Subcutaneous adipose tissue (tissue), 4 donors: ENCODE measurements around the gene SLC25A31. TPM values are rescaled to one million over a fixed set of nuclear protein-coding genes. Genes with fewer than 3 reads are reported as not detected.

Experiments used
- CTCF ChIP-seq: fragments of 450-650 bp; IDR thresholded peaks from one replicate; pipeline ENCODE4 v1.5.1; 2016; ENCODE audit warnings: low read depth, mild to moderate bottlenecking, control low read depth, antibody characterized with exemption, moderate library complexity
- total RNA-seq, 4 donors: library from RNA; depleted of rRNA; stranded (reverse); fragments of >200 nt; gene quantifications; one replicate each; pipeline ENCODE4 v1.1.0, GENCODE V29; 2016

SLC25A31 gene
- total RNA-seq: not detected

GRCh38 chr4:127730142-127730913 is at the start of gene SLC25A31:
TSS of gene SLC25A31 (plus strand) at chr4:127730400. CDS start at chr4:127730546, 146 bp downstream.
- TF ChIP-seq CTCF: no peak

- no peak for TF ChIP-seq CTCF
These were observed 44.9 kb upstream of the SLC25A31 start for GRCh38 chr4:127685292-127685691.

- TF ChIP-seq CTCF: no peak
These were observed 43.5 kb upstream of the SLC25A31 start for GRCh38 chr4:127686658-127687057.

- TF ChIP-seq CTCF: no peak
These were observed 42.6 kb upstream of the SLC25A31 start for GRCh38 chr4:127687580-127687979.

- TF ChIP-seq CTCF: no peak
These were observed 31.4 kb upstream of the SLC25A31 start for GRCh38 chr4:127698789-127699200.

- no peak for TF ChIP-seq CTCF
These were observed 21.2 kb upstream of the SLC25A31 start for GRCh38 chr4:127708985-127709384.

- TF ChIP-seq CTCF: no peak
These were observed 20.7 kb upstream of the SLC25A31 start for GRCh38 chr4:127709456-127709855.
